HCT116 (cell line): ENCODE measurements around the gene CCDC106. TPM values are rescaled to one million over a fixed set of nuclear protein-coding genes. Genes with fewer than 3 reads are reported as not detected.

Experiments used
- ATAC-seq: fragments of 200-7000 bp; cut with Tn5 transposase; 2 replicates; pipeline ENCODE4 v1.9.1; 2020; ENCODE audit warnings: mild to moderate bottlenecking, moderate library complexity
- BruUV-seq: library from RNA; stranded (reverse); fragments of 400-500 nt; replicated peaks from 2 replicates; lab custom pipeline; 2021; lab: Mats Ljungman, UMichigan
- CTCF ChIA-PET: fragments of 300-600 bp; sonication (Branson Sonifier 250); formaldehyde crosslinking; loops from one replicate; lab custom pipeline; 2021; ENCODE audit warnings: antibody characterized with exemption; lab: Charles Lee
- POLR2A ChIA-PET: fragments of 300-600, 350-600 bp; sonication (Branson Sonifier 250); formaldehyde crosslinking; loops from one replicate; lab custom pipeline; 2021; ENCODE audit warnings: antibody characterized with exemption; lab: Charles Lee
- RAD21 ChIA-PET, 2 experiments: fragments of 300-600 bp; sonication (Branson Sonifier 250); formaldehyde crosslinking; loops; one replicate each; lab custom pipeline; 2023; ENCODE audit warnings: low total read pairs in 2 of 2; ENCODE audit not compliant: uncharacterized antibody in 2 of 2, unreplicated experiment in 2 of 2, low non-redundant PET in 1 of 2; lab: Charles Lee
- DNase-seq: peaks from one replicate; pipeline ENCODE4 v3.0.0-alpha.2; 2010; ENCODE audit warnings: low read depth, low spot score
- H2AFZ ChIP-seq: fragments of 200-600 bp; shearing (Covaris generic), sonication (generic); 2 replicates; pipeline ENCODE4 v1.6.1; 2017; ENCODE audit warnings: low read depth, mixed run types, mixed read lengths, antibody characterized with exemption, low read length; ENCODE audit not compliant: poor library complexity, severe bottlenecking
- H3K27ac ChIP-seq: 2 replicates; pipeline ENCODE4 v1.5.1; 2012; ENCODE audit warnings: low read depth, low read length
- H3K27me3 ChIP-seq: fragments of 200-600 bp; sonication (generic); 2 replicates; pipeline ENCODE4 v1.6.1; 2016; ENCODE audit warnings: mixed run types, low read length, mixed read lengths; ENCODE audit not compliant: insufficient read depth
- H3K36me3 ChIP-seq, 2 experiments: fragments of 200-500 bp in 1 of 2; fragments of 200-600 bp in 1 of 2; sonication (Bioruptor generic) in 1 of 2; sonication (generic) in 1 of 2; 2 replicates each; pipeline versions ENCODE4 v1.5.1 to v1.6.1; 2014 to 2016; ENCODE audit warnings: low read length in 2 of 2, inconsistent platforms in 1 of 2, mixed read lengths in 1 of 2, mixed run types in 1 of 2; ENCODE audit not compliant: insufficient read depth in 2 of 2, control insufficient read depth in 1 of 2
- H3K4me1 ChIP-seq, 2 experiments: fragments of 200-600 bp in 1 of 2; sonication (generic) in 1 of 2; 2 replicates each; pipeline versions ENCODE4 v1.5.1 to v1.6.1; 2012 to 2017; ENCODE audit warnings: low read length in 2 of 2, inconsistent platforms in 1 of 2, mild to moderate bottlenecking in 1 of 2, mixed read lengths in 1 of 2, mixed run types in 1 of 2, moderate library complexity in 1 of 2; ENCODE audit not compliant: insufficient read depth in 2 of 2, control insufficient read depth in 1 of 2
- H3K4me2 ChIP-seq: fragments of 200-600 bp; sonication (generic); 2 replicates; pipeline ENCODE4 v1.6.1; 2017; ENCODE audit warnings: mixed run types, low read length, mixed read lengths
- H3K4me3 ChIP-seq, 2 experiments: fragments of 200-600 bp in 1 of 2; sonication (generic) in 1 of 2; replicated peaks in 1 of 2; 2 replicates each; pipeline ENCODE4 v1.5.1; 2011 to 2016; ENCODE audit warnings: low read length in 2 of 2, control low read depth in 1 of 2, low read depth in 1 of 2, mild to moderate bottlenecking in 1 of 2, mixed read lengths in 1 of 2, mixed run types in 1 of 2
- H3K79me2 ChIP-seq: fragments of 200-600 bp; sonication (generic); 2 replicates; pipeline ENCODE4 v1.6.1; 2017; ENCODE audit warnings: mild to moderate bottlenecking, mixed run types, low read length, moderate library complexity, mixed read lengths; ENCODE audit not compliant: insufficient read depth
- H3K9ac ChIP-seq: fragments of 200-600 bp; sonication (generic); 2 replicates; pipeline ENCODE4 v1.6.1; 2016; ENCODE audit warnings: low read length, mixed read lengths
- H3K9me2 ChIP-seq: fragments of 200-600 bp; sonication (generic), shearing (Covaris generic); 2 replicates; pipeline ENCODE4 v1.6.1; 2017; ENCODE audit warnings: mixed run types, mild to moderate bottlenecking, moderate library complexity; ENCODE audit not compliant: insufficient read depth
- H3K9me3 ChIP-seq, 2 experiments: fragments of 200-500 bp in 1 of 2; fragments of 200-600 bp in 1 of 2; sonication (Bioruptor generic) in 1 of 2; sonication (generic) in 1 of 2; 2 replicates each; pipeline ENCODE4 v1.6.1; 2014 to 2017; ENCODE audit warnings: low read length in 2 of 2, mixed read lengths in 2 of 2, inconsistent platforms in 1 of 2, low read depth in 1 of 2, mild to moderate bottlenecking in 1 of 2, mixed run types in 1 of 2, moderate library complexity in 1 of 2; ENCODE audit not compliant: control insufficient read depth in 1 of 2, insufficient read depth in 1 of 2
- H4K20me1 ChIP-seq: fragments of 200-600 bp; sonication (generic), shearing (Covaris generic); 2 replicates; pipeline ENCODE4 v1.6.1; 2017; ENCODE audit warnings: mixed run types, mild to moderate bottlenecking, moderate library complexity; ENCODE audit not compliant: insufficient read depth
- ELF1 ChIP-seq: IDR thresholded peaks from 2 replicates; pipeline ENCODE4 v1.6.1; 2012; ENCODE audit warnings: low read depth, borderline replicate concordance
- EZH2 ChIP-seq: fragments of 200-600 bp; sonication (generic); IDR thresholded peaks from 2 replicates; pipeline ENCODE4 v1.6.1; 2017; ENCODE audit warnings: antibody characterized with exemption, mixed run types
- RAD21 ChIP-seq: IDR thresholded peaks from 2 replicates; pipeline ENCODE4 v1.6.1; 2012; ENCODE audit warnings: low read depth, mild to moderate bottlenecking
- SIN3A ChIP-seq: IDR thresholded peaks from 2 replicates; pipeline ENCODE4 v1.6.1; 2012; ENCODE audit warnings: low read depth
- SP1 ChIP-seq: IDR thresholded peaks from 2 replicates; pipeline ENCODE4 v1.6.1; 2012; ENCODE audit warnings: low read depth
- SRF ChIP-seq: IDR thresholded peaks from 2 replicates; pipeline ENCODE4 v1.6.1; 2012; ENCODE audit warnings: low read depth
- TCF7L2 ChIP-seq: IDR thresholded peaks from 2 replicates; pipeline ENCODE4 v1.7.0; 2011; ENCODE audit warnings: borderline replicate concordance, inconsistent platforms; ENCODE audit not compliant: insufficient read depth, insufficient read length; ENCODE audit errors: extremely low read depth
- intact Hi-C: fragments of 100-400 bp; cut with micrococcal nuclease; formaldehyde crosslinking; loops from 2 replicates; pipeline ENCODE4 v1.10.0; 2022
- total RNA-seq: library from RNA; stranded (reverse); gene quantifications from one replicate; pipeline ENCODE4 v1.2.1, GENCODE V29; 2021; ENCODE audit not compliant: unreplicated experiment
- TF ChIP-seq, protein P1 (sequence below), 3 experiments: fragments of 200-600 bp in 1 of 3; sonication (generic) in 1 of 3; IDR thresholded peaks in 2 of 3; conservative IDR thresholded peaks in 1 of 3; 2 replicates each; pipeline ENCODE4 v1.5.1; 2012 to 2017; ENCODE audit warnings: low read depth in 2 of 3, low read length in 2 of 3, antibody characterized with exemption in 1 of 3, borderline replicate concordance in 1 of 3, control low read depth in 1 of 3, mild to moderate bottlenecking in 1 of 3, mixed read lengths in 1 of 3, mixed run types in 1 of 3, moderate library complexity in 1 of 3; ENCODE audit not compliant: insufficient read depth in 1 of 3
- TF ChIP-seq, protein P2 (sequence below): IDR thresholded peaks from 2 replicates; pipeline ENCODE4 v1.6.1; 2012; ENCODE audit warnings: low read depth

The CCDC106 gene
- total RNA-seq, 1 experiment from 2014 or later: 1.0 TPM

DNA sequence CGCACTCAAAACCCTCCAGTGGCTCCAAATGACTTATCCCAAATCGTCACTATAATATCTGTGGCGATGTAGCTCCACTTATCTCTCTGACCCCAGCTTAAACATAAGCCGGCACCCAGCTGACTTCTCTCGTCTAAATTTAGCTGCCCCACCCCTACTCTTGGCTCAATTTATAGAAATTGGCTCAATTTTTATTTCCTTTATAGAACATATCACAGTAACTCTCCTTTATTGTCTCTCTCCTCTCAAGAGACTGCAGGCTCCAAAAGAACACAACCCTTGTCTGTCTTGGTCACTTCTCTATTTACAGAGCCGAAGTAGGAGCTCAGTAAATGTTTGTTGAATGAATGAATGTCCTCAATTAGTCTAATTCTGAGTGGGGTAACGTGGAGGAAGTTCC lies 24.5 kb upstream of the CCDC106 start:
- Histone ChIP-seq H2AFZ (no peak overlapping the region), H3K4me2 (peak overlapping the region; percentile 65), H3K27ac (no peak overlapping the region), H3K9me3 (no peaks in the 10 kb centered on the region), H3K9me2 (no peaks in the 10 kb centered on the region), H3K27me3 (no peaks in the 10 kb centered on the region), H3K4me3 (peak overlapping the region; percentile 12 to 45; a peak in 3 of 4 replicates), H4K20me1 (no peaks in the 10 kb centered on the region), H3K4me1 (peaks cover 8 to 14% of the 10 kb centered on the region in 2 experiments; a peak in 3 of 4 replicates), H3K36me3 (no peaks in the 10 kb centered on the region), H3K9ac (no peak overlapping the region), H3K79me2 (no peaks in the 10 kb centered on the region)
- no peak for DNase-seq
- CTCF ChIA-PET: interaction anchor here (1.2 kb wide), 1 partner anchor 48 kb away, joined by 6 read pairs; no protein-coding TSS in a partner anchor
- TF ChIP-seq, protein P1, sequence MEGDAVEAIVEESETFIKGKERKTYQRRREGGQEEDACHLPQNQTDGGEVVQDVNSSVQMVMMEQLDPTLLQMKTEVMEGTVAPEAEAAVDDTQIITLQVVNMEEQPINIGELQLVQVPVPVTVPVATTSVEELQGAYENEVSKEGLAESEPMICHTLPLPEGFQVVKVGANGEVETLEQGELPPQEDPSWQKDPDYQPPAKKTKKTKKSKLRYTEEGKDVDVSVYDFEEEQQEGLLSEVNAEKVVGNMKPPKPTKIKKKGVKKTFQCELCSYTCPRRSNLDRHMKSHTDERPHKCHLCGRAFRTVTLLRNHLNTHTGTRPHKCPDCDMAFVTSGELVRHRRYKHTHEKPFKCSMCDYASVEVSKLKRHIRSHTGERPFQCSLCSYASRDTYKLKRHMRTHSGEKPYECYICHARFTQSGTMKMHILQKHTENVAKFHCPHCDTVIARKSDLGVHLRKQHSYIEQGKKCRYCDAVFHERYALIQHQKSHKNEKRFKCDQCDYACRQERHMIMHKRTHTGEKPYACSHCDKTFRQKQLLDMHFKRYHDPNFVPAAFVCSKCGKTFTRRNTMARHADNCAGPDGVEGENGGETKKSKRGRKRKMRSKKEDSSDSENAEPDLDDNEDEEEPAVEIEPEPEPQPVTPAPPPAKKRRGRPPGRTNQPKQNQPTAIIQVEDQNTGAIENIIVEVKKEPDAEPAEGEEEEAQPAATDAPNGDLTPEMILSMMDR (IDR thresholded peaks at IDR 0.05 in 2 of 3, conservative IDR thresholded peaks at IDR 0.05 in 1 of 3; ENCODE audit: borderline replicate concordance in 1 of 3, insufficient read depth in 1 of 3, low read depth in 2 of 3, low read length in 2 of 3): no peak
- TF ChIP-seq RAD21 (no peak), SP1 (no peak), SRF (no peak), SIN3A (no peak), EZH2 (no peak), TCF7L2 (no peak), ELF1 (no peak)
- TF ChIP-seq, protein P2, sequence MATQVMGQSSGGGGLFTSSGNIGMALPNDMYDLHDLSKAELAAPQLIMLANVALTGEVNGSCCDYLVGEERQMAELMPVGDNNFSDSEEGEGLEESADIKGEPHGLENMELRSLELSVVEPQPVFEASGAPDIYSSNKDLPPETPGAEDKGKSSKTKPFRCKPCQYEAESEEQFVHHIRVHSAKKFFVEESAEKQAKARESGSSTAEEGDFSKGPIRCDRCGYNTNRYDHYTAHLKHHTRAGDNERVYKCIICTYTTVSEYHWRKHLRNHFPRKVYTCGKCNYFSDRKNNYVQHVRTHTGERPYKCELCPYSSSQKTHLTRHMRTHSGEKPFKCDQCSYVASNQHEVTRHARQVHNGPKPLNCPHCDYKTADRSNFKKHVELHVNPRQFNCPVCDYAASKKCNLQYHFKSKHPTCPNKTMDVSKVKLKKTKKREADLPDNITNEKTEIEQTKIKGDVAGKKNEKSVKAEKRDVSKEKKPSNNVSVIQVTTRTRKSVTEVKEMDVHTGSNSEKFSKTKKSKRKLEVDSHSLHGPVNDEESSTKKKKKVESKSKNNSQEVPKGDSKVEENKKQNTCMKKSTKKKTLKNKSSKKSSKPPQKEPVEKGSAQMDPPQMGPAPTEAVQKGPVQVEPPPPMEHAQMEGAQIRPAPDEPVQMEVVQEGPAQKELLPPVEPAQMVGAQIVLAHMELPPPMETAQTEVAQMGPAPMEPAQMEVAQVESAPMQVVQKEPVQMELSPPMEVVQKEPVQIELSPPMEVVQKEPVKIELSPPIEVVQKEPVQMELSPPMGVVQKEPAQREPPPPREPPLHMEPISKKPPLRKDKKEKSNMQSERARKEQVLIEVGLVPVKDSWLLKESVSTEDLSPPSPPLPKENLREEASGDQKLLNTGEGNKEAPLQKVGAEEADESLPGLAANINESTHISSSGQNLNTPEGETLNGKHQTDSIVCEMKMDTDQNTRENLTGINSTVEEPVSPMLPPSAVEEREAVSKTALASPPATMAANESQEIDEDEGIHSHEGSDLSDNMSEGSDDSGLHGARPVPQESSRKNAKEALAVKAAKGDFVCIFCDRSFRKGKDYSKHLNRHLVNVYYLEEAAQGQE: no peak
- TSS peak; percentile 47 for BruUV-seq
- POLR2A ChIA-PET: interaction anchor here (0.8 to 1.3 kb wide), 2 partner anchors 19 to 139 kb away, joined by 3 to 10 read pairs; partner anchors contain the start of genes NAT14 and ZNF865
- no peak for ATAC-seq
- RAD21 ChIA-PET: no interaction called here
- intact Hi-C loops: no loop called here
